GM12864 (cell line): Measurements from ENCODE around the gene AKAP13.

Source experiments
- DNase-seq: peaks from one replicate; pipeline ENCODE4 v3.0.0-alpha.2; 2011; ENCODE audit warnings: low read depth
- H3K4me3 ChIP-seq: 2 replicates; pipeline ENCODE4 v1.5.1; 2011; ENCODE audit warnings: mild to moderate bottlenecking, low read depth, low read length, control low read depth
- TF ChIP-seq, protein P1 (sequence below): IDR thresholded peaks from 2 replicates; pipeline ENCODE4 v1.5.1; 2011; ENCODE audit warnings: low read depth, mild to moderate bottlenecking, moderate library complexity, low read length, control low read depth, inconsistent platforms; ENCODE audit errors: missing control alignments

AKAP13 gene

DNA sequence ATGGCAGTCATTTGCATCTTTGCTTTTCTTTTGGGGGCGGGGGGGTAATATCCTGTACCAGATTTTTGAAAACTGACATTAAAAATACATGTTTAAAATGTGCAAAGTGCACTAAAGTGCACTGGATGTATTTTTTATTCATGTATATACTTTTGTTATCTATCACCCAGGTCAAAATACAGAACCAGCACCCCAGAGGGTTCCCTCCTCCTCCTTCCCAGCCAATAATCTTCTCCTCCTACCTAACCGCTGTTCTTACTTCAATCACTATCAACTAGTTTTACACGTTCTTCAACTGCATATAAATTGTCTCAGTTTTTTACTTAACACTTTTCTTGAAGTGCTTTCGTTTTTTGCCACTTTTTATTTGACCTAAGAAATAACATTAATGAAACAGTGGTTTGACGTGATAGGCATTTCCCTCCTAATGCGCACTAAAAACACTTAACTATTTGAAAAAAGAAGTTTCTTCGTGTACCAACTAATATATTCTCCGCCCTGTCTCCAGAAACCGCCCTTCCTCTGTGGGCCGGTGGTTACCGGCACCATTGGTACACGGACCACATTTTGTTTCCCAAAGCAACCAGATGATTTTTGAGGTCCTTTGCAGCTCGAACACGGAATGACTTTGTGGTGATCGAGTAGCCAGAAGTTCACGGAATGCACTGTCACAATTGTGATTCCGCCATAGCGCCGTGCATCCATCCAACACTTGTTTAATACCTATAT, 836 bp upstream of the AKAP13 start:
- TF ChIP-seq, protein P1, sequence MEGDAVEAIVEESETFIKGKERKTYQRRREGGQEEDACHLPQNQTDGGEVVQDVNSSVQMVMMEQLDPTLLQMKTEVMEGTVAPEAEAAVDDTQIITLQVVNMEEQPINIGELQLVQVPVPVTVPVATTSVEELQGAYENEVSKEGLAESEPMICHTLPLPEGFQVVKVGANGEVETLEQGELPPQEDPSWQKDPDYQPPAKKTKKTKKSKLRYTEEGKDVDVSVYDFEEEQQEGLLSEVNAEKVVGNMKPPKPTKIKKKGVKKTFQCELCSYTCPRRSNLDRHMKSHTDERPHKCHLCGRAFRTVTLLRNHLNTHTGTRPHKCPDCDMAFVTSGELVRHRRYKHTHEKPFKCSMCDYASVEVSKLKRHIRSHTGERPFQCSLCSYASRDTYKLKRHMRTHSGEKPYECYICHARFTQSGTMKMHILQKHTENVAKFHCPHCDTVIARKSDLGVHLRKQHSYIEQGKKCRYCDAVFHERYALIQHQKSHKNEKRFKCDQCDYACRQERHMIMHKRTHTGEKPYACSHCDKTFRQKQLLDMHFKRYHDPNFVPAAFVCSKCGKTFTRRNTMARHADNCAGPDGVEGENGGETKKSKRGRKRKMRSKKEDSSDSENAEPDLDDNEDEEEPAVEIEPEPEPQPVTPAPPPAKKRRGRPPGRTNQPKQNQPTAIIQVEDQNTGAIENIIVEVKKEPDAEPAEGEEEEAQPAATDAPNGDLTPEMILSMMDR, result no peak
- no peak for DNase-seq

DNA sequence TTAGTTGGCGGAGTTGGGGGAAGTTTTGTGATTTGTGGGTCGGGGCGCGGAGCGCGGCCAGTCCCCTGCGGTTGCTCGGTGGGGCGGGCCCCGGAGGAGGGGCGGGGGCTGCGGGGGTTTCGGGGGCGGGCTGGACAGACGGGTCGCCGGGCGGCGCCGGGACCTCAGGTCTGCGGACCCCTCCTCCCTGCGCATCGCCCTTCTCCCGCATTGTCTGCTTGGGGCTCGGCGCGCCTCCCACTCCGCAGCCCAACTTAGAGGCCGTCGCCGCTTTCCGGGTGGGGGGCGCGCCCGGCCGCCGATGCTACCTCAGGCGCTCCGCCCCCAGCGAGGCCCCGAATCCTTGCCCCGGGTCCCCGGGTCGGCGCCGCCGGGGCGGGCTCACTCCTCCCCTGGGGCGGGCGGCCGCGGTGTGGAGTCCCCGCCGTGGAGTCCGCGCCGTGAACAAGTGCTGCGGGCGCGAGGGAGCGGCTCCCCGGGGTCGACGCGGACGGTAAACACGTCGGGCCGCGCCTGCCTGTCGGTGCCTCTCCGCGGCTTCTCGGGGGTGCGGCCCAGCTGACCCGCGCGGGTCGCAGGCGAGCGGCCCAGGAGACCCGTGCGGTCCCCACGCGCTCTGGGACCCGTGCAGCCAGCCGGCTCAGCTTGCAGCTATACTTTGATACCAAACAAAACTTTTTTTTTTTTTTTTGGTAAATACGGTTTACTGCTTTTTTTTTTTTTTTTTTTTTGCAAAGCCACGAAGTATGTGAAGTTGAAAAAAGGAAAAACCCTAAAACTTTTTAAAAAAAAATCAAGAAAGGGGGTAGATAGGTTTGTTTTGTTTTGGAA, 624 bp downstream of the AKAP13 start:
- H3K4me3 ChIP-seq, result peak overlapping the region; percentile 81
- TF ChIP-seq, protein P1, result no peak
- no peak for DNase-seq

More for the DNA sequence above, 836 bp upstream of the AKAP13 start:
- peak overlapping the region; percentile 71 for H3K4me3 ChIP-seq

DNA sequence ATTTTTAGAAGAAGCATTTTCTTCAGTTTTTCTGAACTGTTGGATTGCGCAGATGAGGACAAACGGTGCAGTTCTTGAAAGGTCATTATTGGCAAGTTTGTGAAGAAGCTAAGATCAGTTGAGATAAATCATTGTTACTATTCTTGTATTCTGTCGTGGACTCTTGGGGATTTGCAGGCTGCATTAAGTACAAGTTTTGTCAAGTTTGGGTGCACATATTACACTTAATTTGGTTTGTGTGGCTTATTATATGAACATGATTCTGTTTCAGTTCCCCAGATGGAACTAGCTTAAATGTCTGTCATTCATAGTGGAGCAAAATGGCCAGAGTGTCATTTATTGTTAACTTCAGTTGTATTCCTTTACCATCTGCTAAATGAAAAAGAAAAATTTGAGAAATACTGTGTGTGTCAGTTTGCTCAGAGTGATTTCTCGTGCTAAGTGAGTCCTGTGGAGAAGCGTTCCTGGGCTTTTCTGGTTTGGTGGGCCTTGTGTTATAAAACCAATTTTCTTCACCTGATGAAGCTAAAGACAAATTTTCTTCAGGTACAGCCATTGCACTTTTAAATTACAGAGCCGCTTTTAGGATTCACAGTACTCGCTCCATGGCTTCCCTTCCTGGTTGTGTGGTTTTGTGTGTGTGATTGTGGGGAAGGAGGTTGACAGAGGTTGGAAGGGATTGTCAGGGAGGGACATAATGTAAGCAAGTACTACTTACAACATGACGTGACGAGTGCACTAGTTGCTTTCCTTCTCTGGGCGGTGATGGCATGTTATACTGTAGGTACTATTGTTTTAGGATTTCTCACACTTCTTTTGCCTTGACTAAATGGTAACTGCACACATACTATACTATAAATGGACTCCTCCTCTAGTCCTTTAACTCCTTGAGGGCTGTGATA, 1.7 kb downstream of the AKAP13 start:
- no peak for DNase-seq
- H3K4me3 ChIP-seq, result peak overlapping the region; percentile 81
- TF ChIP-seq, protein P1, result no peak

DNA sequence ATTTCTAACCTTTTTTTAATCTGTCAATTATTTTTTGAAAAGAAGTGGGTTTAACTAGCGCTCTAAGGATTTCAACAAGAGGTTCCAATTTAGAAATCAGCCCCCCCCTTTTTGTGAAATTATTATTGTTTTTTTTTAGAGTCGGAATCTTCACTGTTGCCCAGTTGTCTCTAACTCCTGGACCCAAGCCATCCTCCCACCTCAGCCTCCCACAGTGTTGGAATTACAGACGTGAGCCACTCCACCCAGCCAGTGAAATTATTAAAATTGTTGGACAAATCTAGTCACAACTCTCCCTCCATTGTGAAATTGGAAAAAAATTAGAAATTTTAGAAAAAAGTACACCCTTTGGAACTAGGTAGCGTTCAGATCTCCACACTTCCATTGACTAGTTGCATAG, 2.5 kb downstream of the AKAP13 start:
- no peak for DNase-seq
- H3K4me3 ChIP-seq, result no peak overlapping the region; the same call in 1 of the 2 replicates
- TF ChIP-seq, protein P1, result no peak

DNA sequence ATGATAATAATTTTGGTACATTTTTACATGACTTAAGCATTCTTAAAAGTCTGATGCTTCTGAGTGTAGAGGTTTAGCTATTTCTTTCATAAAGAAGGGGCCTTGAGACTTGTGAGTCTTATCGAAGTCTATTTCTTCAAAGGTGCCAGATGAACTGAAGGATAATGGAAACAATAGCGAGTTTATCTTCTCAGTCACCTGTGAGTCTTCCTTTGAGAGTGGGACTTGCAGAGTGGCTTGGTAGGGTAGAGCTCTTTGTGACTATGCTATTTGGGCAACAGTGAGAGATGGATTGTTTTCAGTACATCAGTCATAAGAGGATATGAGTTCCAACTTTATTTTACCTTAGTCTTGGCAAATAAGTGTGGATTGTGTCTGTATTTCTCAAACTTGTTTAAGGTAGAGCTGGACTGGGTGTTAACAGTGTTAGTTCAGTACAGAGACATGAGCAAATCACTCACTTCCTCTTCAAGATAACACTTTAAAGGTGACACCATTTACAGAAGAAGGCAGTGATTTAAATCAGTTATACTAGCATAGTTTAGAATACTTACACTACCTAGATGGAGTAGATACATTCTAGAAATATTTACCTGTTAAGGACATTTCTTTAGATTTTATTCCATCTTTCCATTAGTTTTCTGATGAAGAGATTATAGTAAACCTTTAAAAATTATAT, 3.2 kb downstream of the AKAP13 start:
- H3K4me3 ChIP-seq, result no peak overlapping the region
- TF ChIP-seq, protein P1, result no peak
- no peak for DNase-seq

DNA sequence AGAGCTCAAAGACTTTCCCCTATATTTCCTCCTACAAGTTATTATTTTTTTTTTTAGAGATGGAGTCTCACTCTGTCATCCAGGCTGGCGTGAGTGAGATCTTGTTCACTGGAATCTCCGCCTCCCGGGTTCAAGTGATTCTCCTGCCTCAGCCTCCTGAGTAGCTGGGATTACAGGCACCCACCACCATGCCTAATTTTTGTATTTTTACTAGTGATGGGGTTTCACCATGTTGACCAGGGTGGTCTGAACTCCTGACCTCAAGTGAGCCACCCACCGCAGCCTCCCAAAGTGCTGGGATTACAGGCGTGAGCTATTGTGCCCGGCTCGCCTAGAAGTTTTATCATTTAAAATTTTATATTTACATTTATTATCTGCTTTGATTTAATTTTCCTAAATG, 5.9 kb downstream of the AKAP13 start:
- TF ChIP-seq, protein P1, result no peak
- DNase-seq, result no peak
- H3K4me3 ChIP-seq, result no peak overlapping the region
